HG03439 (cell line): ENCODE results near the gene ALX3.
"Not testable (repeated sequence)": the region's sequence is repeated elsewhere in the genome, so short reads cannot be mapped to it uniquely, and the experiment has no call there.

Experiments
- ATAC-seq: cut with Tn5 transposase; IDR thresholded peaks from one replicate; pipeline ENCODE4 v1.9.1; 2021; ENCODE audit warnings: mild to moderate bottlenecking, moderate library complexity; ENCODE audit not compliant: unreplicated experiment

ALX3 gene

DNA sequence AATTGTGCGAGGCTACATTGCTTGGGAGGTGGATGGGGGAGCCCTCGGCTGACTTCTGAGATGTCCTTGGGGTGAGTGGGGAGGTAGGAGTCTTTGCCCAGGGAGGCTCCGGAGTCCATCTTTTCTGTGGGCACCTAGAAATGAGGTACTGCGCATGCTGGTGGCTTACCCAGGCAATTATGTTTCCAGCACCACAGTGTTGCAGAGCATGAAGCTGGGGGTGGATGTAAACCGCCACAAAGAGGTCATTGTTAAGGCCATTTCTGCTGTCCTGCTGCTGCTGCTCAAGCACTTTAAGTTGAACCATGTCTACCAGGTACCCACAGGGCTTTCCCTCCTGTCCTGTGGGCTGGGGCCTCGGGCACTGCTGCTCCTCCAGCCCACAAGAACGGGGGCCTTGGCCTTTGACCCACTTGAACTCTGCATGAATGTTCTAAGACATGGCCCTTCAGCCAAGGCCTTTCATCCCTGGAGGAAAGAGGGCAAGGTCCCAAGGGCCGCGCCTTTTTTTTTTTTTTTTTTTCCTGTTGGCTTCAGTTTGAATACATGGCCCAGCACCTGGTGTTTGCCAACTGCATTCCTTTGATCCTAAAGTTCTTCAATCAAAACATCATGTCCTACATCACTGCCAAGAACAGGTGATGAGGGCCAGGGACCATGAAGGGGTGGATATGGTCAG is 21.4 kb downstream of the ALX3 start:
- no peak for ATAC-seq

- no peak for ATAC-seq
Observed at GRCh38 chr1:110048240-110048639, 22.2 kb downstream of the ALX3 start.

DNA sequence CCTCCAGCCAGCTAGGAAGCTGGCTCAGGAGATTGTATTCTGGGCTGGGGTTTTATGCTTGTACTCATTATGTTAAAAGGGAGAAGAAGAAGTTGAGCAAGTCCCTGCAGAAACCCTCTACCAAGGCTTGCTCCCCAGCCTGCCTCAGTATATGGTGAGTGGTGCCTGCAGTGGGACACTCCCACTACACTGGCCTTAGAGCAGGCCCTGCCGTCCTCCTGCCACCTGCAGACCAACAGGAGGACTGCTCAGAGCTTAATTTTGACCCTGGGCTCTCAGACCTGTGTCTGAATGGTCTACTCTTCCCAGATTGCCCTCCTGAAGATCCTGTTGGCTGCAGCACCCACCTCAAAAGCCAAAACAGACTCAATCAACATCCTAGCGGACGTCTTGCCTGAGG is 23.0 kb downstream of the ALX3 start:
- ATAC-seq = no peak

- ATAC-seq = no peak
Observed at GRCh38 chr1:110043016-110043415, 27.5 kb downstream of the ALX3 start.

GRCh38 chr1:110040548-110040947 is 29.9 kb downstream of the ALX3 start:
- no peak for ATAC-seq

DNA sequence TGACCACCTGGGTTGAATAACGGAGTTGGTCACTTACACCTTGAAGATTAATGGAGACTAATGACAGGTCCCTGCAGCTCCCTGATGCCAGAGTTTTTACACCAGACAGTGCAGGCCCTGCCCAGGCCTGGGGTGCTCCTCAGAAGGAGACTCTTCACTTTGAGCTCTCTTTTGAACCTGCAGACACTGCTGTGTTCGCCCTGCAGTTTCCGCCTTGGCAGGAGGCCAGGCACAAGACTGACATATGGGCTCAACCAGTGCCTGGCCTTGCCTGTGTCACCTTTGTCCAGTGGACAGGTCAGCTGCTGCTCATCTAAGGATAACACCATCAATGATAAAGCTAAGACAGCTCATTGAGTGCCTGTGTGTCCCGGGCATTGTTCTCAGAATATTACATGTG is 30.8 kb downstream of the ALX3 start:
- no peak for ATAC-seq

DNA sequence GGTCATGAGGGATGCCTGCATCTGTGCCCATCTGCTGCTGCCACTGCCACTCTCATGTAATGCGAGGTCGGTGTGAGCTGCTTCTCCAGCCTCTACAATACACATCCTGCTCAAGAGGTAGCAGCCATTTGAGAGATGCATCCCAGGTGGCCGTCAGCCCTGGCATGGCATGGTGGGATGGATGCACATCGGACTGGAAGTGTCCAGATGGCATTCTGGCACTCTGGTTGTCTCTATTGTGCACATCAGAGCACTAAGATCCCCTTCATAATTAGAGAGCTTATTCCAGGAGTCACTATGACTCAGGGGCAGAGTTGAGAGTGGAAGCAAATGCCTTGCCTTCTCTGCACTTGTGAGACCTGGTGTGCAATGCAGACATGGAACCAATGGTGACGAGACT is 32.2 kb downstream of the ALX3 start:
- no peak for ATAC-seq

GRCh38 chr1:110035236-110035752 is 35.2 kb downstream of the ALX3 start:
- ATAC-seq = no peak

DNA sequence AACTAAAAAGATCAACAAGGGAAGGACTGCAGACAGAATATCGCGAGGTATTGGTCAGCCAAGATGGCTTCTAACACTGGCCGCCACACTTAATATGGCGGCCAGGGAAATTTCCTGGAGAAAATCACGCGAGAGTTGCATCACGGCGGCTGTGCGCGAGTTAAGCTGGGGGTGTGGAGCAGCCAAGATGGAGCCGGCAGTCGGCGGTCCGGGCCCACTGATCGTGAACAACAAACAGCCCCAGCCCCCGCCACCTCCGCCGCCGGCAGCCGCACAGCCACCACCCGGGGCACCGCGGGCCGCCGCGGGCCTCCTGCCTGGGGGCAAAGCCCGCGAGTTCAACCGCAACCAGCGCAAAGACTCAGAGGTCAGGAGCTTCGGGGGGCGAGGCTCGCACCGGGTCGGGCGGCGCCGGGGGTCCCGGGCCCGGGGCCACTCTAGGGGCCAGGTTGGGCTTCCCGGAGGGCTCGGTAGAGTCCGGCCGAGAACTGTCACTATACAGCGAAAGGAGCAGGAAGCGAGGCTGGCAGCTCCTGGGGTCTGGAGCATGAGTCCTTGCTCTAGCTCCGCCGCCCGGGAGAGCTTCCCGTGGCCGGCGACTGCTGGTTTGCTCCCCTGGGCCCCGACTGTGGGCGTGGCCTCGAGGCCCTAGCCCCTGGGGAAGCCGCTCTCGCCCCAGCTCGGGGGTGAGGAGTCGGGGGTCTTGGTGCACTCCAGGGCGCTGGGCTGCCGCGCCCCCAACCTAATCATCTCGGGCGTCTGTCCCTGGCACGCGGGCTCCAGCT is 35.8 kb downstream of the ALX3 start, which contains the start of gene STRIP1:
Gene STRIP1, plus strand, starts transcription at position 174 of the 785 bp plus-strand sequence. Its CDS starts 14 bp downstream, at position 188.
- ATAC-seq = peak; percentile 86

DNA sequence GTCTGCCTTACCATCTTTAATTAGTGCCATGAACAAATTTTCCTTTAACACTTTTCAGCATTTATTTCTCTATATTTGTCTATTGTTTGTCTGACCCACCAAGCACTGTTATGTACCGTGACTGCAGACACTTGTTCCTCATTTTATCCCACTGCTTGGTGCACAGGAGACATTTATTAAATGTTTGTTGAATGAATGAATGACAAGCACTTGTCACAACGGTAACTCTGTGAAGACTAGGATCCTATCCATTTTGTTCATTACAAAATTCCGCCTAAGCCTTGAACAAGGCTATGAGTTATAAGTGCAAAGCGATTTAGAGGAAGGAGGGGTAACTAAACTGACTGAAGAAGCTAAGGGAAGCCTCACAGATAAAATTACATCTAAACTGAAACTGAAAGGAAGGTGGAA is 36.4 kb downstream of the ALX3 start:
- ATAC-seq = no peak

- ATAC-seq = no peak
Observed at GRCh38 chr1:110033421-110033820, 37.1 kb downstream of the ALX3 start.

- no peak for ATAC-seq
Observed at GRCh38 chr1:110032327-110032726, 38.1 kb downstream of the ALX3 start.

GRCh38 chr1:110030687-110031086 is 39.8 kb downstream of the ALX3 start:
- not testable (repeated sequence) for ATAC-seq

GRCh38 chr1:110024613-110025012 is 45.9 kb downstream of the ALX3 start:
- ATAC-seq = no peak

- ATAC-seq = no peak
Observed at GRCh38 chr1:110021285-110021684, 49.2 kb downstream of the ALX3 start.

DNA sequence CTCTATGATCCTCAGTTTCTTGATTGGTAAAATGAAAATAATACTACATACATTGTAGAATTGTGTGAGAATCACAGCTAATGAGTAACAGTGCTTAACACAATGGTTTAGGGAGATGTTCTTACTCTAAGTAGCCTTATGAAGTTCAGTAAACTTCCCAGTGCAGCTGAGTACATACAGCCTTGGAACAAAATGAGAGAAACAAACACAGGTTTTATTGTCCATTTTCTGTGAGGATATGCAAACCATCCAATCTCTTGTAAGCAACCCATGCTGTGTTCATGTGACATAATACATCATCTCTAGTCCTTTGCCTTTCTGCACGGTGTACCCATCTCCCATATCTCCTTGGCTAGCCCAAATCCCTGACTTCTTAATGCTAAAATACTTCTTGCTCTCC is 50.7 kb downstream of the ALX3 start:
- no peak for ATAC-seq

GRCh38 chr1:110018396-110018795 is 52.1 kb downstream of the ALX3 start:
- no peak for ATAC-seq

- no peak for ATAC-seq
Observed at GRCh38 chr1:110017792-110018191, 52.7 kb downstream of the ALX3 start.

GRCh38 chr1:110012100-110012780 is 58.2 kb downstream of the ALX3 start:
- peak; percentile 55 for ATAC-seq

- ATAC-seq = peak; percentile 94
Observed at GRCh38 chr1:110011527-110012041, 58.9 kb downstream of the ALX3 start.
